ENCODE data around the gene RLN3.

DNA sequence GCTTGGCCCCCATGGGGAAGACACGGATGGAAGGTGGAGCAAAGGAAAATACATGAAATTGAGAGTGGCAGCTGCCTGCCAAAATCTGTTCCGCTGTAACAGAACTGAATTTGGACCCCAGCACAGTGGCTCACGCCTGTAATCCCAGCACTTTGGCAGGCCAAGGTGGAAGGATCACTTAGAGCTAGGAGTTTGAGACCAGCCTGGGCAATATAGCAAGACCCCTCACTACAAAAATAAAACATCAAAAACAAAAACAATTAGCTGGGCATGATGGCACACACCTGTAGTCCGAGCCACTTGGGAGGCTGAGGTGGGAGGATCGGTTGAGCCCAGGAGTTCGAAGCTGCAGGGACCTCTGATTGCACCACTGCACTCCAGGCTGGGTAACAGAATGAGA lies 24.5 kb downstream of the RLN3 start:
- TF ChIP-seq EZH2 (IDR thresholded peaks at IDR 0.05) (no peak), POLR2AphosphoS5 (IDR thresholded peaks at IDR 0.05; ENCODE audit: borderline replicate concordance, low read depth, low read length) (no peak)
